SJSA1 (cell line): Measurements from ENCODE around the gene MPPED2. TPM values are rescaled to one million over a fixed set of nuclear protein-coding genes. Genes with fewer than 3 reads are reported as not detected.

Source experiments
- DNase-seq, 2 experiments: peaks; one replicate each; pipeline ENCODE4 v3.0.0-alpha.2; 2015 to 2020; ENCODE audit warnings: low spot score in 2 of 2, low read depth in 1 of 2
- H3K27ac ChIP-seq: fragments of 250-450 bp; sonication (Bioruptor Pico); 2 replicates; pipeline ENCODE4 v1.5.1; 2020; ENCODE audit warnings: mild to moderate bottlenecking, moderate library complexity
- H3K27me3 ChIP-seq: fragments of 250-450 bp; sonication (Bioruptor Pico); replicated peaks from 2 replicates; pipeline ENCODE4 v1.5.1; 2020; ENCODE audit warnings: mild to moderate bottlenecking, moderate library complexity
- H3K36me3 ChIP-seq: fragments of 250-450 bp; sonication (Bioruptor Pico); 2 replicates; pipeline ENCODE4 v1.5.1; 2020; ENCODE audit warnings: mild to moderate bottlenecking
- H3K4me1 ChIP-seq: fragments of 250-450 bp; sonication (Bioruptor Pico); replicated peaks from 2 replicates; pipeline ENCODE4 v1.6.1; 2021; ENCODE audit warnings: mild to moderate bottlenecking
- H3K4me3 ChIP-seq: fragments of 250-450 bp; sonication (Bioruptor Pico); 2 replicates; pipeline ENCODE4 v1.5.1; 2020; ENCODE audit warnings: mild to moderate bottlenecking
- H3K9me3 ChIP-seq: fragments of 250-450 bp; sonication (Bioruptor Pico); replicated peaks from 2 replicates; pipeline ENCODE4 v1.5.1; 2020; ENCODE audit warnings: mild to moderate bottlenecking
- total RNA-seq: library from RNA; depleted of rRNA; stranded (reverse); fragments of >200 nt; shearing (Covaris generic); gene quantifications from 2 replicates; pipeline ENCODE4 v1.2.3, GENCODE V29; 2014; rRNA removed

Gene MPPED2
- total RNA-seq, result not detected in 2 replicates

- peaks cover 7% of the 10 kb centered on the region; the same call in 1 of the 2 replicates for H3K4me1 ChIP-seq
- H3K27ac ChIP-seq, result no peak within 1 kb of the TSS
- H3K36me3 ChIP-seq, result no peaks in the 10 kb centered on the region
- no peaks in the 10 kb centered on the region for H3K9me3 ChIP-seq
- peak within 1 kb of the TSS; percentile 20 for H3K4me3 ChIP-seq
- DNase-seq, result peak in 1 of 2 experiments; percentile 43
- H3K27me3 ChIP-seq, result peaks cover 84% of the 10 kb centered on the region
Observed at GRCh38 chr11:30586251-30587144, at the start of gene MPPED2. Gene MPPED2, minus strand, starts transcription at chr11:30586353. Its CDS starts 5,980 bp downstream, at chr11:30580373.

- DNase-seq, result no peak
- Histone ChIP-seq H3K36me3 (no peaks in the 10 kb centered on the region), H3K27me3 (peaks cover 6% of the 10 kb centered on the region), H3K27ac (no peak overlapping the region), H3K9me3 (no peaks in the 10 kb centered on the region), H3K4me1 (no peaks in the 10 kb centered on the region), H3K4me3 (no peak overlapping the region)
Observed at GRCh38 chr11:30635401-30635989, 49.3 kb upstream of the MPPED2 start.

- H3K27me3 ChIP-seq, result no peaks in the 10 kb centered on the region; the same call in none of the 2 replicates
- no peak overlapping the region for H3K4me3 ChIP-seq
- no peak overlapping the region for H3K27ac ChIP-seq
- DNase-seq, result no peak
- no peaks in the 10 kb centered on the region for H3K36me3 ChIP-seq
- no peaks in the 10 kb centered on the region for H3K9me3 ChIP-seq
- no peaks in the 10 kb centered on the region for H3K4me1 ChIP-seq
Observed at GRCh38 chr11:30631148-30631547, 45.0 kb upstream of the MPPED2 start.

- no peak overlapping the region for H3K27ac ChIP-seq
- H3K9me3 ChIP-seq, result no peaks in the 10 kb centered on the region
- no peak overlapping the region for H3K4me3 ChIP-seq
- no peak for DNase-seq
- H3K27me3 ChIP-seq, result no peaks in the 10 kb centered on the region
- no peaks in the 10 kb centered on the region for H3K36me3 ChIP-seq
- no peaks in the 10 kb centered on the region for H3K4me1 ChIP-seq
Observed at GRCh38 chr11:30619767-30620166, 33.6 kb upstream of the MPPED2 start.

GRCh38 chr11:30617762-30618161 lies 31.6 kb upstream of the MPPED2 start:
- no peaks in the 10 kb centered on the region for H3K27me3 ChIP-seq
- no peaks in the 10 kb centered on the region for H3K9me3 ChIP-seq
- no peak overlapping the region for H3K4me3 ChIP-seq
- no peak for DNase-seq
- no peak overlapping the region for H3K27ac ChIP-seq
- H3K4me1 ChIP-seq, result no peaks in the 10 kb centered on the region
- no peaks in the 10 kb centered on the region for H3K36me3 ChIP-seq

GRCh38 chr11:30610628-30611027 lies 24.5 kb upstream of the MPPED2 start:
- no peak overlapping the region for H3K4me3 ChIP-seq

GRCh38 chr11:30608534-30608933 lies 22.4 kb upstream of the MPPED2 start:
- H3K4me1 ChIP-seq, result no peaks in the 10 kb centered on the region
- no peak overlapping the region for H3K4me3 ChIP-seq
- no peak for DNase-seq
- H3K27me3 ChIP-seq, result no peaks in the 10 kb centered on the region
- no peak overlapping the region for H3K27ac ChIP-seq
- H3K9me3 ChIP-seq, result no peaks in the 10 kb centered on the region
- no peaks in the 10 kb centered on the region for H3K36me3 ChIP-seq

More at GRCh38 chr11:30610628-30611027, 24.5 kb upstream of the MPPED2 start:
- no peaks in the 10 kb centered on the region for H3K9me3 ChIP-seq
- no peaks in the 10 kb centered on the region for H3K27me3 ChIP-seq
- no peaks in the 10 kb centered on the region for H3K36me3 ChIP-seq
- no peak overlapping the region for H3K27ac ChIP-seq
- DNase-seq, result no peak
- no peaks in the 10 kb centered on the region for H3K4me1 ChIP-seq

GRCh38 chr11:30605036-30605605 lies 19.0 kb upstream of the MPPED2 start:
- H3K4me3 ChIP-seq, result no peak overlapping the region
- no peaks in the 10 kb centered on the region for H3K4me1 ChIP-seq
- H3K27me3 ChIP-seq, result no peaks in the 10 kb centered on the region
- DNase-seq, result no peak
- H3K27ac ChIP-seq, result no peak overlapping the region
- no peaks in the 10 kb centered on the region for H3K9me3 ChIP-seq
- no peaks in the 10 kb centered on the region for H3K36me3 ChIP-seq

- Histone ChIP-seq H3K27ac (no peak overlapping the region), H3K4me3 (no peak overlapping the region), H3K27me3 (no peaks in the 10 kb centered on the region), H3K9me3 (no peaks in the 10 kb centered on the region), H3K36me3 (no peaks in the 10 kb centered on the region), H3K4me1 (no peaks in the 10 kb centered on the region)
- DNase-seq, result no peak
Observed at GRCh38 chr11:30603357-30603756, 17.2 kb upstream of the MPPED2 start.

GRCh38 chr11:30596832-30597231 lies 10.7 kb upstream of the MPPED2 start:
- DNase-seq, result no peak
- no peaks in the 10 kb centered on the region for H3K4me1 ChIP-seq
- no peaks in the 10 kb centered on the region for H3K9me3 ChIP-seq
- H3K36me3 ChIP-seq, result no peaks in the 10 kb centered on the region
- no peak overlapping the region for H3K27ac ChIP-seq
- peaks cover 4% of the 10 kb centered on the region; the same call in 1 of the 2 replicates for H3K27me3 ChIP-seq
- no peak overlapping the region for H3K4me3 ChIP-seq

- no peak overlapping the region for H3K27ac ChIP-seq
Observed at GRCh38 chr11:30595934-30596333, 9.8 kb upstream of the MPPED2 start.

GRCh38 chr11:30594646-30595411 lies 8.7 kb upstream of the MPPED2 start:
- no peaks in the 10 kb centered on the region for H3K9me3 ChIP-seq
- H3K27ac ChIP-seq, result no peak overlapping the region
- DNase-seq, result no peak
- no peak overlapping the region for H3K4me3 ChIP-seq
- peaks cover 8% of the 10 kb centered on the region for H3K27me3 ChIP-seq
- H3K36me3 ChIP-seq, result no peaks in the 10 kb centered on the region
- H3K4me1 ChIP-seq, result no peaks in the 10 kb centered on the region

More at GRCh38 chr11:30595934-30596333, 9.8 kb upstream of the MPPED2 start:
- Histone ChIP-seq H3K4me1 (no peaks in the 10 kb centered on the region), H3K27me3 (peaks cover 8% of the 10 kb centered on the region), H3K9me3 (no peaks in the 10 kb centered on the region), H3K4me3 (no peak overlapping the region), H3K36me3 (no peaks in the 10 kb centered on the region)
- DNase-seq, result no peak

GRCh38 chr11:30587269-30587812 lies 1.2 kb upstream of the MPPED2 start:
- no peak overlapping the region for H3K4me3 ChIP-seq
- no peak overlapping the region for H3K27ac ChIP-seq
- H3K4me1 ChIP-seq, result peaks cover 7% of the 10 kb centered on the region; the same call in 1 of the 2 replicates
- H3K9me3 ChIP-seq, result no peaks in the 10 kb centered on the region
- H3K27me3 ChIP-seq, result peaks cover 82% of the 10 kb centered on the region
- DNase-seq, result no peak
- no peaks in the 10 kb centered on the region for H3K36me3 ChIP-seq
